Measurements from ENCODE around the gene APIP.

DNA sequence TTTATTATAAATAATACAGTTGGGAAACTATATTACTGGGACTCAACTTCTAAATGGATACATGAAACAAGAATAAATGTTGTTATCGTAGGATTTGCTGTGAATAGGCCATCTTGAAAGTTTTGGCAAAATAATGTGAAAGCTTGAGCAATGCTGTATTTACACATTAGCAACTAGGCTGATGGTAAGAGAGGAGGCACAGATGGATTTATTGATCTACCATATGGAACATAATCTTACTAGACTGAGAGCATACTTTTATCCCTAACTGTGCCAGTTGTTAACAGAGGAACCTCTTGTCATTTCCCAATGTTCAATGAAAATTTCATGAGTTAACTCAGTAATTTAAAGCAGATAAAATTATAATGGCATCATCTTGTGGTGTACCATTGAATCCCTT lies 22.8 kb downstream of the APIP start:
- TF ChIP-seq, protein P1, sequence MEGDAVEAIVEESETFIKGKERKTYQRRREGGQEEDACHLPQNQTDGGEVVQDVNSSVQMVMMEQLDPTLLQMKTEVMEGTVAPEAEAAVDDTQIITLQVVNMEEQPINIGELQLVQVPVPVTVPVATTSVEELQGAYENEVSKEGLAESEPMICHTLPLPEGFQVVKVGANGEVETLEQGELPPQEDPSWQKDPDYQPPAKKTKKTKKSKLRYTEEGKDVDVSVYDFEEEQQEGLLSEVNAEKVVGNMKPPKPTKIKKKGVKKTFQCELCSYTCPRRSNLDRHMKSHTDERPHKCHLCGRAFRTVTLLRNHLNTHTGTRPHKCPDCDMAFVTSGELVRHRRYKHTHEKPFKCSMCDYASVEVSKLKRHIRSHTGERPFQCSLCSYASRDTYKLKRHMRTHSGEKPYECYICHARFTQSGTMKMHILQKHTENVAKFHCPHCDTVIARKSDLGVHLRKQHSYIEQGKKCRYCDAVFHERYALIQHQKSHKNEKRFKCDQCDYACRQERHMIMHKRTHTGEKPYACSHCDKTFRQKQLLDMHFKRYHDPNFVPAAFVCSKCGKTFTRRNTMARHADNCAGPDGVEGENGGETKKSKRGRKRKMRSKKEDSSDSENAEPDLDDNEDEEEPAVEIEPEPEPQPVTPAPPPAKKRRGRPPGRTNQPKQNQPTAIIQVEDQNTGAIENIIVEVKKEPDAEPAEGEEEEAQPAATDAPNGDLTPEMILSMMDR (IDR thresholded peaks at IDR 0.05), result no peak
- TF ChIP-seq, protein P2, sequence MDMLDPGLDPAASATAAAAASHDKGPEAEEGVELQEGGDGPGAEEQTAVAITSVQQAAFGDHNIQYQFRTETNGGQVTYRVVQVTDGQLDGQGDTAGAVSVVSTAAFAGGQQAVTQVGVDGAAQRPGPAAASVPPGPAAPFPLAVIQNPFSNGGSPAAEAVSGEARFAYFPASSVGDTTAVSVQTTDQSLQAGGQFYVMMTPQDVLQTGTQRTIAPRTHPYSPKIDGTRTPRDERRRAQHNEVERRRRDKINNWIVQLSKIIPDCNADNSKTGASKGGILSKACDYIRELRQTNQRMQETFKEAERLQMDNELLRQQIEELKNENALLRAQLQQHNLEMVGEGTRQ (IDR thresholded peaks at IDR 0.05; ENCODE audit: borderline replicate concordance, low read depth, low read length), result no peak
- TF ChIP-seq RAD21 (IDR thresholded peaks at IDR 0.05; ENCODE audit: low read length) (no peak), USF1 (IDR thresholded peaks at IDR 0.05; ENCODE audit: borderline replicate concordance, low read depth) (no peak), TAF1 (IDR thresholded peaks at IDR 0.05; ENCODE audit: borderline replicate concordance, low read depth, low read length) (no peak), SMC3 (IDR thresholded peaks at IDR 0.05; ENCODE audit: low read depth, low read length) (no peak)

Measured in SK-N-SH (cell line).